Measurements from ENCODE around the gene CSH2.

- TF ChIP-seq CTCF (conservative IDR thresholded peaks at IDR 0.05; ENCODE audit: low read depth, low read length), result no peak
- TF ChIP-seq EZH2 (IDR thresholded peaks at IDR 0.05; ENCODE audit: borderline replicate concordance, low read depth, low read length, poor library complexity, severe bottlenecking), result no peak
Measured at GRCh38 chr17:63914471-63914870, 41.0 kb upstream of the CSH2 start.
